HG03045 (cell line): Measurements from ENCODE around the gene CCBE1.
"Not testable (repeated sequence)": the region's sequence is repeated elsewhere in the genome, so short reads cannot be mapped to it uniquely, and the experiment has no call there.

Experiments used
- ATAC-seq: cut with Tn5 transposase; IDR thresholded peaks from one replicate; pipeline ENCODE4 v1.9.1; 2021; ENCODE audit warnings: mild to moderate bottlenecking, moderate library complexity; ENCODE audit not compliant: unreplicated experiment

Gene CCBE1

GRCh38 chr18:59550174-59550516 lies 147.1 kb downstream of the CCBE1 start:
- no peak for ATAC-seq

- no peak for ATAC-seq
Measured at GRCh38 chr18:59549503-59550173, 147.6 kb downstream of the CCBE1 start.

- ATAC-seq = no peak
Measured at GRCh38 chr18:59547581-59548182, 149.5 kb downstream of the CCBE1 start.

- ATAC-seq = no peak
Measured at GRCh38 chr18:59546188-59546587, 151.0 kb downstream of the CCBE1 start.

GRCh38 chr18:59540780-59541179 lies 156.4 kb downstream of the CCBE1 start:
- no peak for ATAC-seq

GRCh38 chr18:59540346-59540745 lies 156.9 kb downstream of the CCBE1 start:
- no peak for ATAC-seq

- no peak for ATAC-seq
Measured at GRCh38 chr18:59539108-59539507, 158.1 kb downstream of the CCBE1 start.

- ATAC-seq = no peak
Measured at GRCh38 chr18:59537579-59537978, 159.6 kb downstream of the CCBE1 start.

- ATAC-seq = no peak
Measured at GRCh38 chr18:59536166-59536565, 161.1 kb downstream of the CCBE1 start.

GRCh38 chr18:59535055-59535454 lies 162.2 kb downstream of the CCBE1 start:
- ATAC-seq = no peak

- no peak for ATAC-seq
Measured at GRCh38 chr18:59528866-59529265, 168.4 kb downstream of the CCBE1 start.

- ATAC-seq = no peak
Measured at GRCh38 chr18:59520562-59521355, 176.5 kb downstream of the CCBE1 start.

- no peak for ATAC-seq
Measured at GRCh38 chr18:59518705-59519104, 178.5 kb downstream of the CCBE1 start.

- no peak for ATAC-seq
Measured at GRCh38 chr18:59517446-59518165, 179.6 kb downstream of the CCBE1 start.

- ATAC-seq = no peak
Measured at GRCh38 chr18:59516356-59517155, 180.7 kb downstream of the CCBE1 start.

GRCh38 chr18:59515956-59516355 lies 181.3 kb downstream of the CCBE1 start:
- not testable (repeated sequence) for ATAC-seq

- no peak for ATAC-seq
Measured at GRCh38 chr18:59515147-59515546, 182.1 kb downstream of the CCBE1 start.

- no peak for ATAC-seq
Measured at GRCh38 chr18:59514203-59514602, 183.0 kb downstream of the CCBE1 start.

- no peak for ATAC-seq
Measured at GRCh38 chr18:59512025-59512755, 185.0 kb downstream of the CCBE1 start.
